ENCODE results near the gene MXD1. TPM values are rescaled to one million over a fixed set of nuclear protein-coding genes. Genes with fewer than 3 reads are reported as not detected.

The MXD1 gene
- total RNA-seq, 4 donors from 2014 or later: 11.7 to 154 (median 113) TPM

- Histone ChIP-seq H3K36me3 (peaks cover 0 to 45% (median 20%) of the 10 kb centered on the region in 4 donors), H3K27ac (no peak overlapping the region)
- TF ChIP-seq EP300 (IDR thresholded peaks at IDR 0.05; ENCODE audit: low read depth): no peak
- no peak for TF ChIP-seq POLR2AphosphoS5 (IDR thresholded peaks at IDR 0.05)
- TF ChIP-seq POLR2A (IDR thresholded peaks at IDR 0.05): no peak
- TF ChIP-seq, protein P1, sequence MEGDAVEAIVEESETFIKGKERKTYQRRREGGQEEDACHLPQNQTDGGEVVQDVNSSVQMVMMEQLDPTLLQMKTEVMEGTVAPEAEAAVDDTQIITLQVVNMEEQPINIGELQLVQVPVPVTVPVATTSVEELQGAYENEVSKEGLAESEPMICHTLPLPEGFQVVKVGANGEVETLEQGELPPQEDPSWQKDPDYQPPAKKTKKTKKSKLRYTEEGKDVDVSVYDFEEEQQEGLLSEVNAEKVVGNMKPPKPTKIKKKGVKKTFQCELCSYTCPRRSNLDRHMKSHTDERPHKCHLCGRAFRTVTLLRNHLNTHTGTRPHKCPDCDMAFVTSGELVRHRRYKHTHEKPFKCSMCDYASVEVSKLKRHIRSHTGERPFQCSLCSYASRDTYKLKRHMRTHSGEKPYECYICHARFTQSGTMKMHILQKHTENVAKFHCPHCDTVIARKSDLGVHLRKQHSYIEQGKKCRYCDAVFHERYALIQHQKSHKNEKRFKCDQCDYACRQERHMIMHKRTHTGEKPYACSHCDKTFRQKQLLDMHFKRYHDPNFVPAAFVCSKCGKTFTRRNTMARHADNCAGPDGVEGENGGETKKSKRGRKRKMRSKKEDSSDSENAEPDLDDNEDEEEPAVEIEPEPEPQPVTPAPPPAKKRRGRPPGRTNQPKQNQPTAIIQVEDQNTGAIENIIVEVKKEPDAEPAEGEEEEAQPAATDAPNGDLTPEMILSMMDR (IDR thresholded peaks at IDR 0.05): no peak
These were observed 19.7 kb downstream of the MXD1 start for GRCh38 chr2:69934614-69934908.

GRCh38 chr2:69935011-69935410 lies 20.1 kb downstream of the MXD1 start:
- no peaks in the 10 kb centered on the region for H3K9me3 ChIP-seq
- H3K36me3 ChIP-seq: peaks cover 0 to 50% (median 21%) of the 10 kb centered on the region in 4 donors
- TF ChIP-seq POLR2A (IDR thresholded peaks at IDR 0.05): no peak
- TF ChIP-seq EP300 (IDR thresholded peaks at IDR 0.05; ENCODE audit: low read depth): no peak
- TF ChIP-seq, protein P1 (IDR thresholded peaks at IDR 0.05): no peak
- TF ChIP-seq POLR2AphosphoS5 (IDR thresholded peaks at IDR 0.05): no peak
- DNase-seq: no peak
- in situ Hi-C loops (cut with MboI; ENCODE audit: low pct_ligation_motif_present in 1 of 4, low pct_unique_long_range_greater_than_20kb in 1 of 4, low sequenced_read_pairs in 3 of 4): loop anchor here in 1 of 4 donors (25.0 kb wide), 1 partner anchor 127 kb away; no protein-coding TSS in a partner anchor
- intact Hi-C loops (cut with DNase I; ENCODE audit: low total_unique reads): no loop called here
- no peak overlapping the region for H3K4me3 ChIP-seq
- H3K4me1 ChIP-seq: peaks cover 0 to 23% (median 10%) of the 10 kb centered on the region in 4 donors
- no peak overlapping the region for H3K27ac ChIP-seq
- no peaks in the 10 kb centered on the region for H3K27me3 ChIP-seq
- WGBS, 2 donors (ENCODE audit: low coverage in 1 of 2): 98 to 100% methylated on average over 4 to 5 of the region's 5 CpGs

More at GRCh38 chr2:69934614-69934908, 19.7 kb downstream of the MXD1 start:
- H3K4me3 ChIP-seq: no peak overlapping the region
- DNase-seq: no peak
- peaks cover 0 to 19% (median 10%) of the 10 kb centered on the region in 4 donors for H3K4me1 ChIP-seq
- in situ Hi-C loops (cut with MboI; ENCODE audit: low pct_ligation_motif_present in 1 of 4, low pct_unique_long_range_greater_than_20kb in 1 of 4, low sequenced_read_pairs in 3 of 4): loop anchor here in 1 of 4 donors (25.0 kb wide), 1 partner anchor 128 kb away; no protein-coding TSS in a partner anchor
- intact Hi-C loops (cut with DNase I; ENCODE audit: low total_unique reads): no loop called here
- 63 to 78% methylated on average over 1 of the region's 1 CpG for WGBS, 2 donors (ENCODE audit: low coverage in 1 of 2)
- no peaks in the 10 kb centered on the region for H3K9me3 ChIP-seq
- H3K27me3 ChIP-seq: no peaks in the 10 kb centered on the region

- H3K27ac ChIP-seq: no peak overlapping the region
- WGBS, 2 donors (ENCODE audit: low coverage in 1 of 2): 90% methylated on average over 11 of the region's 11 CpGs; no CpG with 5 or more reads in 1 of the 2 donors
- H3K4me3 ChIP-seq: no peak overlapping the region
- in situ Hi-C loops (cut with MboI; ENCODE audit: low pct_ligation_motif_present in 1 of 4, low pct_unique_long_range_greater_than_20kb in 1 of 4, low sequenced_read_pairs in 3 of 4) (loop anchor here in 1 of 4 donors (25.0 kb wide), 1 partner anchor 125 kb away; no protein-coding TSS in a partner anchor), intact Hi-C loops (cut with DNase I; ENCODE audit: low total_unique reads) (no loop called here)
- peaks cover 0 to 23% (median 10%) of the 10 kb centered on the region in 4 donors for H3K4me1 ChIP-seq
- DNase-seq: no peak
- TF ChIP-seq POLR2AphosphoS5 (IDR thresholded peaks at IDR 0.05) (no peak), POLR2A (IDR thresholded peaks at IDR 0.05) (no peak), EP300 (IDR thresholded peaks at IDR 0.05; ENCODE audit: low read depth) (no peak)
- TF ChIP-seq, protein P1 (IDR thresholded peaks at IDR 0.05): no peak
- no peaks in the 10 kb centered on the region for H3K9me3 ChIP-seq
- H3K27me3 ChIP-seq: no peaks in the 10 kb centered on the region
- peaks cover 0 to 68% (median 24%) of the 10 kb centered on the region in 4 donors for H3K36me3 ChIP-seq
These were observed 22.0 kb downstream of the MXD1 start for GRCh38 chr2:69936906-69937305.

GRCh38 chr2:69937968-69938367 lies 23.1 kb downstream of the MXD1 start:
- no peaks in the 10 kb centered on the region for H3K27me3 ChIP-seq
- peaks cover 0 to 73% (median 24%) of the 10 kb centered on the region in 4 donors for H3K36me3 ChIP-seq
- in situ Hi-C loops (cut with MboI; ENCODE audit: low pct_ligation_motif_present in 1 of 4, low pct_unique_long_range_greater_than_20kb in 1 of 4, low sequenced_read_pairs in 3 of 4) (loop anchor here in 1 of 4 donors (25.0 kb wide), 1 partner anchor 124 kb away; no protein-coding TSS in a partner anchor), intact Hi-C loops (cut with DNase I; ENCODE audit: low total_unique reads) (no loop called here)
- DNase-seq: no peak
- TF ChIP-seq, protein P1 (IDR thresholded peaks at IDR 0.05): no peak
- TF ChIP-seq EP300 (IDR thresholded peaks at IDR 0.05; ENCODE audit: low read depth) (no peak), POLR2A (IDR thresholded peaks at IDR 0.05) (no peak), POLR2AphosphoS5 (IDR thresholded peaks at IDR 0.05) (no peak)
- peaks cover 0 to 20% (median 10%) of the 10 kb centered on the region in 4 donors for H3K4me1 ChIP-seq
- 80 to 97% methylated on average over 1 to 14 of the region's 14 CpGs for WGBS, 2 donors (ENCODE audit: low coverage in 1 of 2)
- no peak overlapping the region for H3K27ac ChIP-seq
- H3K4me3 ChIP-seq: no peak overlapping the region
- no peaks in the 10 kb centered on the region for H3K9me3 ChIP-seq
